GM23338 (cell line): Measurements from ENCODE around the gene WFDC8. TPM values are rescaled to one million over a fixed set of nuclear protein-coding genes. Genes with fewer than 3 reads are reported as not detected.

Experiments used
- ATAC-seq: fragments of 200-7000 bp; cut with Tn5 transposase; 3 replicates; pipeline ENCODE4 v1.9.1; 2020
- DNase-seq: peaks from one replicate; pipeline ENCODE4 v3.0.0-alpha.2; 2015; ENCODE audit warnings: low spot score
- H2AFZ ChIP-seq: fragments of 200-600 bp; sonication (generic); 2 replicates; pipeline ENCODE4 v1.8.0; 2016; ENCODE audit warnings: antibody characterized with exemption, mild to moderate bottlenecking, moderate library complexity
- H3F3A ChIP-seq: fragments of 200-600 bp; sonication (generic); replicated peaks from 2 replicates; pipeline ENCODE4 v1.8.0; 2017; ENCODE audit warnings: antibody characterized with exemption, mixed run types, low read depth
- H3K27ac ChIP-seq: fragments of 200-600 bp; sonication (generic); 2 replicates; pipeline ENCODE4 v1.6.1; 2016; ENCODE audit warnings: low read depth
- H3K27me3 ChIP-seq: fragments of 200-600 bp; sonication (generic); 2 replicates; pipeline ENCODE4 v1.8.0; 2016; ENCODE audit warnings: mild to moderate bottlenecking, mixed run types, moderate library complexity; ENCODE audit not compliant: insufficient read depth
- H3K36me3 ChIP-seq: fragments of 200-600 bp; sonication (generic); 2 replicates; pipeline ENCODE4 v1.8.0; 2016; ENCODE audit warnings: mild to moderate bottlenecking; ENCODE audit not compliant: insufficient read depth
- H3K4me1 ChIP-seq: fragments of 200-600 bp; sonication (generic); 2 replicates; pipeline ENCODE4 v1.8.0; 2016; ENCODE audit warnings: mild to moderate bottlenecking, moderate library complexity; ENCODE audit not compliant: insufficient read depth
- H3K4me2 ChIP-seq: fragments of 200-600 bp; sonication (generic); 2 replicates; pipeline ENCODE4 v1.7.1; 2017; ENCODE audit warnings: mixed run types
- H3K4me3 ChIP-seq: fragments of 200-600 bp; sonication (generic); 2 replicates; pipeline ENCODE4 v1.6.1; 2016; ENCODE audit warnings: mixed run types
- H3K79me2 ChIP-seq: fragments of 200-600 bp; sonication (generic); replicated peaks from 2 replicates; pipeline ENCODE4 v1.8.0; 2017; ENCODE audit warnings: mild to moderate bottlenecking; ENCODE audit not compliant: insufficient read depth
- H3K9me2 ChIP-seq: fragments of 200-600 bp; sonication (generic); 2 replicates; pipeline ENCODE4 v1.8.0; 2017; ENCODE audit not compliant: insufficient read depth
- H4K20me1 ChIP-seq: fragments of 200-600 bp; sonication (generic); replicated peaks from 2 replicates; pipeline ENCODE4 v1.8.0; 2017; ENCODE audit warnings: mild to moderate bottlenecking; ENCODE audit not compliant: insufficient read depth
- H3K27ac Mint-ChIP-seq: 2 replicates; pipeline ENCODE4 v1.8.0; 2020; ENCODE audit warnings: inconsistent platforms, mild to moderate bottlenecking, moderate library complexity, mixed read lengths
- H3K27me3 Mint-ChIP-seq: 3 replicates; pipeline ENCODE4 v1.8.0; 2022; ENCODE audit warnings: low read depth, mild to moderate bottlenecking, moderate library complexity, mixed read lengths, inconsistent platforms; ENCODE audit not compliant: insufficient read depth, poor library complexity
- H3K36me3 Mint-ChIP-seq: 3 replicates; pipeline ENCODE4 v1.8.0; 2021; ENCODE audit warnings: low read depth, mild to moderate bottlenecking, inconsistent platforms, moderate library complexity, mixed read lengths
- H3K4me1 Mint-ChIP-seq: 3 replicates; pipeline ENCODE4 v1.8.0; 2020; ENCODE audit warnings: mild to moderate bottlenecking, inconsistent platforms, mixed read lengths
- H3K4me3 Mint-ChIP-seq: 3 replicates; pipeline ENCODE4 v1.8.0; 2021; ENCODE audit warnings: moderate library complexity, mild to moderate bottlenecking, inconsistent platforms, mixed read lengths
- H3K9me3 Mint-ChIP-seq: 3 replicates; pipeline ENCODE4 v1.8.0; 2020; ENCODE audit warnings: moderate library complexity, mild to moderate bottlenecking, inconsistent platforms, mixed read lengths
- CREB1 ChIP-seq: fragments of 250-450 bp; sonication (Bioruptor Pico); IDR thresholded peaks from 2 replicates; pipeline ENCODE4 v1.5.0; 2020; ENCODE audit warnings: low read depth, mild to moderate bottlenecking, moderate library complexity
- CTCF ChIP-seq, 2 experiments: fragments of 200-600 bp in 1 of 2; sonication (generic) in 1 of 2; conservative IDR thresholded peaks; 2 replicates each; pipeline versions ENCODE4 v1.5.1 to v1.6.1; 2016 to 2017; ENCODE audit warnings: antibody characterized with exemption in 2 of 2, low read depth in 2 of 2, mild to moderate bottlenecking in 2 of 2, moderate library complexity in 1 of 2
- EZH2 ChIP-seq: fragments of 200-600 bp; sonication (generic); IDR thresholded peaks from one replicate; pipeline ENCODE4 v1.8.0; 2017; ENCODE audit warnings: antibody characterized with exemption, mild to moderate bottlenecking, low read depth; ENCODE audit not compliant: unreplicated experiment
- EZH2phosphoT487 ChIP-seq: fragments of 200-600 bp; sonication (generic); IDR thresholded peaks from one replicate; pipeline ENCODE4 v1.8.1; 2018; ENCODE audit warnings: antibody characterized with exemption; ENCODE audit not compliant: unreplicated experiment
- JUNB ChIP-seq: IDR thresholded peaks from one replicate; pipeline ENCODE4 v1.6.1; 2016; ENCODE audit warnings: antibody characterized with exemption; ENCODE audit not compliant: unreplicated experiment
- NANOG ChIP-seq: IDR thresholded peaks from 2 replicates; pipeline ENCODE4 v1.6.1; 2016; ENCODE audit warnings: antibody characterized with exemption, borderline replicate concordance
- POLR2AphosphoS5 ChIP-seq: IDR thresholded peaks from 2 replicates; pipeline ENCODE4 v1.6.1; 2016; ENCODE audit warnings: antibody characterized with exemption, low read depth
- REST ChIP-seq: IDR thresholded peaks from one replicate; pipeline ENCODE4 v1.6.1; 2018; ENCODE audit warnings: antibody characterized with exemption; ENCODE audit not compliant: unreplicated experiment
- STAT1 ChIP-seq: IDR thresholded peaks from one replicate; pipeline ENCODE4 v1.6.1; 2016; ENCODE audit warnings: antibody characterized with exemption; ENCODE audit not compliant: unreplicated experiment
- ZNF114 ChIP-seq: fragments of 250-450 bp; sonication (Bioruptor Pico); IDR thresholded peaks from 2 replicates; pipeline ENCODE4 v1.5.0; 2020; ENCODE audit warnings: mild to moderate bottlenecking, moderate library complexity
- ZNF331 ChIP-seq: fragments of 250-450 bp; sonication (Bioruptor Pico); IDR thresholded peaks from 2 replicates; pipeline ENCODE4 v1.5.0; 2020; ENCODE audit warnings: low read depth, mild to moderate bottlenecking, moderate library complexity
- ZNF462 ChIP-seq: fragments of 250-450 bp; sonication (Bioruptor Pico); IDR thresholded peaks from 2 replicates; pipeline ENCODE4 v1.5.0; 2020; ENCODE audit warnings: mild to moderate bottlenecking, moderate library complexity
- polyA plus RNA-seq: library from polyadenylated mRNA; unstranded; fragments of >200 nt; fragmentation: Nextera tagmentation; extraction: Ambion mirVana; gene quantifications from 2 replicates; pipeline ENCODE4 v1.2.1, GENCODE V29; 2016
- total RNA-seq: library from RNA; depleted of rRNA; stranded (reverse); fragments of >200 nt; shearing (Covaris generic); gene quantifications from 2 replicates; pipeline ENCODE4 v1.2.3, GENCODE V29; 2014
- TF ChIP-seq, protein P1 (sequence below): IDR thresholded peaks from 2 replicates; pipeline ENCODE4 v1.6.1; 2016; ENCODE audit warnings: antibody characterized with exemption

The WFDC8 gene
- total and polyA plus RNA-seq, 2 experiments from 2014 or later = 0.23 TPM; not detected in 1

GRCh38 chr20:45621593-45621992 is 42.5 kb upstream of the WFDC8 start:
- ATAC-seq = no peak
- Histone ChIP-seq H3K36me3 (no peaks in the 10 kb centered on the region), H3K4me2 (no peak overlapping the region), H3K27ac (no peak overlapping the region), H3F3A (no peaks in the 10 kb centered on the region), H2AFZ (no peak overlapping the region), H3K79me2 (no peaks in the 10 kb centered on the region), H3K4me3 (no peak overlapping the region), H3K27me3 (no peaks in the 10 kb centered on the region), H3K9me2 (no peaks in the 10 kb centered on the region), H3K4me1 (no peaks in the 10 kb centered on the region), H4K20me1 (no peaks in the 10 kb centered on the region)
- no peak overlapping the region for H3K27ac Mint-ChIP-seq
- H3K4me1 Mint-ChIP-seq = no peaks in the 10 kb centered on the region
- no peaks in the 10 kb centered on the region for H3K27me3 Mint-ChIP-seq
- no peak overlapping the region for H3K4me3 Mint-ChIP-seq
- no peaks in the 10 kb centered on the region for H3K36me3 Mint-ChIP-seq
- TF ChIP-seq STAT1 = no peak
- TF ChIP-seq, protein P1, sequence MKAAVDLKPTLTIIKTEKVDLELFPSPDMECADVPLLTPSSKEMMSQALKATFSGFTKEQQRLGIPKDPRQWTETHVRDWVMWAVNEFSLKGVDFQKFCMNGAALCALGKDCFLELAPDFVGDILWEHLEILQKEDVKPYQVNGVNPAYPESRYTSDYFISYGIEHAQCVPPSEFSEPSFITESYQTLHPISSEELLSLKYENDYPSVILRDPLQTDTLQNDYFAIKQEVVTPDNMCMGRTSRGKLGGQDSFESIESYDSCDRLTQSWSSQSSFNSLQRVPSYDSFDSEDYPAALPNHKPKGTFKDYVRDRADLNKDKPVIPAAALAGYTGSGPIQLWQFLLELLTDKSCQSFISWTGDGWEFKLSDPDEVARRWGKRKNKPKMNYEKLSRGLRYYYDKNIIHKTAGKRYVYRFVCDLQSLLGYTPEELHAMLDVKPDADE = no peak
- no peak for TF ChIP-seq ZNF114 (CRISPR knock-in tag)
- TF ChIP-seq EZH2 = no peak
- no peak for TF ChIP-seq NANOG
- TF ChIP-seq ZNF462 (CRISPR knock-in tag) = no peak
- TF ChIP-seq CREB1 = no peak
- TF ChIP-seq JUNB = no peak
- TF ChIP-seq CTCF (conservative IDR thresholded peaks at IDR 0.05; ENCODE audit: low read depth in 2 of 2) = no peak
- no peak for TF ChIP-seq ZNF331 (CRISPR knock-in tag)
- TF ChIP-seq EZH2phosphoT487 = no peak
- TF ChIP-seq POLR2AphosphoS5 = no peak
- TF ChIP-seq REST = no peak
- H3K9me3 Mint-ChIP-seq = no peaks in the 10 kb centered on the region; the same call in 2 of the 3 replicates
- DNase-seq = no peak
